Effector memory CD4-positive, alpha-beta T cell (primary cell): Measurements from ENCODE around the gene PNPT1.
A peak's percentile ranks its signal among the peaks of the same experiment; 100 is the strongest.

Source experiments
- DNase-seq, 3 donors: peaks; one replicate each; pipeline ENCODE4 v3.0.0-alpha.2; 2020
- H3K27ac ChIP-seq: 2 replicates; pipeline ENCODE4 v1.7.0; 2013; ENCODE audit warnings: mild to moderate bottlenecking, low read length, moderate library complexity; ENCODE audit not compliant: insufficient read depth, poor library complexity, severe bottlenecking
- H3K27me3 ChIP-seq: replicated peaks from 2 replicates; pipeline ENCODE4 v1.7.0; 2013; ENCODE audit warnings: mild to moderate bottlenecking, low read length; ENCODE audit not compliant: insufficient read depth, control insufficient read depth, poor library complexity, severe bottlenecking
- H3K36me3 ChIP-seq: 2 replicates; pipeline ENCODE4 v1.7.0; 2013; ENCODE audit warnings: mild to moderate bottlenecking, low read length, moderate library complexity; ENCODE audit not compliant: control insufficient read depth, insufficient read depth
- H3K4me1 ChIP-seq: 2 replicates; pipeline ENCODE4 v1.7.0; 2013; ENCODE audit warnings: low read length, mild to moderate bottlenecking; ENCODE audit not compliant: control insufficient read depth, insufficient read depth, poor library complexity, severe bottlenecking
- H3K4me3 ChIP-seq: 2 replicates; pipeline ENCODE4 v1.7.0; 2013; ENCODE audit warnings: low read length, low read depth, mild to moderate bottlenecking; ENCODE audit not compliant: insufficient read depth, poor library complexity, severe bottlenecking
- H3K9me3 ChIP-seq: 2 replicates; pipeline ENCODE4 v1.7.0; 2013; ENCODE audit warnings: mild to moderate bottlenecking, low read length, moderate library complexity; ENCODE audit not compliant: control insufficient read depth

PNPT1 gene

DNA sequence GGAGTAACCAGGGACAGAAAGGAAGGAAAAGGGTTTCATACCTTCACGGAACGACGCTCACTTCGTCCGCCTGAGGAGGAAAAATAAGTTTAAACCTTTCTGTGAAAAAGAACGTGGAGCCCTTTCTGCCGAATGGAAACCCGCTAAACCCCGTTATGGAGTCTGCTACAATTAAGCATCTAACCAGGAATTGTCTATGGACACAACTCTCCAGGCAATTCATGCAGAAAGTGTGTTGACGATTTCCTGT lies 75.7 kb downstream of the PNPT1 start:
- H3K27ac ChIP-seq = peak overlapping the region; percentile 98
- peaks cover 19% of the 10 kb centered on the region for H3K36me3 ChIP-seq
- no peaks in the 10 kb centered on the region for H3K27me3 ChIP-seq
- no peaks in the 10 kb centered on the region for H3K9me3 ChIP-seq
- peak overlapping the region; percentile 84 for H3K4me3 ChIP-seq
- peaks cover 23% of the 10 kb centered on the region for H3K4me1 ChIP-seq
- DNase-seq = no peak

DNA sequence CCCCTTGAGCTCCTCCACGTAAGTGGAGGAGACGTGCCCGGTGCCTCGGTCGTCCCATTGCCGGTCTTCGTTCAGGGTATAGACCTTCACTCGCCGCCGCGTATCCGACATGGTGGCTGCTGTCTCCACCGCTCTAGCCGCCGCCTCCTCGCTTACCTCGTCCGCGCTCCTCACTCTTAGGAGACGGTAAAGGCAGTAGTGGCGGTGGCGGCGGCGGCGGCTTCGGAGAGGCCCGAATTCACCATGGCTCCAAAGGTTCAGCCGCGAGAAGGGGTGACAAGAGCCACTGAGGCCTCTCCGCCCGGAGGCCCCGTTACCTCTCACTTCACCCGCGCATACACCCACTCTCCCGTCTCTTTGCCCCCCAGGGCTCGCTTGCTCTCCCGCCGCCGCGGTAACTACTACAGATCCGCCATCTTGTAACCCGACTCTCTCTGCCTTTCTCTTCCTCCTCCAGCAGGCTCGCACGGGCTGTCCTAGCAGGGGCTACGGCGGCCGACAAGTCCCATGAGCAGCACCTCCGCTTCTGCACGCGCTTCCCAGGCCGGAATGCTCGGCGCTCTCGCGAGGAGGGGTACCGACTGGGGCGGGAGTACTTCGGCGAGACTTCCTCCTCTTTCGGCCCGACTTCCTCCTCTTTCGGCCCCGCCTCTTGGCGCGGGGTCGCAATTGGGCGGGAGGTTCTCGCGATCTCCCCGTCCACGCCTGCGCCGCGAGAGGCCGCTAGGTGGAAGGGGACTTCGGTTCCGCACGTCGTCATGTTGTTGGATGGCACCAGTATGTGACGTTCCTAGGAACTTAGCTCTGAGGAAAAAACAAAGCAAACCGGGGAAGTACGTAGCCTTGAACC lies 76.2 kb downstream of the PNPT1 start, which contains the start of gene PPP4R3B:
TSS of gene PPP4R3B (minus strand) at position 448 of the 850 bp plus-strand sequence. CDS start at position 111, 337 bp downstream.
- Histone ChIP-seq H3K4me1 (peaks cover 23% of the 10 kb centered on the region), H3K9me3 (no peaks in the 10 kb centered on the region), H3K4me3 (peak within 1 kb of the TSS; percentile 96), H3K27ac (peak within 1 kb of the TSS; percentile 98), H3K27me3 (no peaks in the 10 kb centered on the region), H3K36me3 (peaks cover 19% of the 10 kb centered on the region)
- peak; percentile 97 to 99 (median 99) for DNase-seq

DNA sequence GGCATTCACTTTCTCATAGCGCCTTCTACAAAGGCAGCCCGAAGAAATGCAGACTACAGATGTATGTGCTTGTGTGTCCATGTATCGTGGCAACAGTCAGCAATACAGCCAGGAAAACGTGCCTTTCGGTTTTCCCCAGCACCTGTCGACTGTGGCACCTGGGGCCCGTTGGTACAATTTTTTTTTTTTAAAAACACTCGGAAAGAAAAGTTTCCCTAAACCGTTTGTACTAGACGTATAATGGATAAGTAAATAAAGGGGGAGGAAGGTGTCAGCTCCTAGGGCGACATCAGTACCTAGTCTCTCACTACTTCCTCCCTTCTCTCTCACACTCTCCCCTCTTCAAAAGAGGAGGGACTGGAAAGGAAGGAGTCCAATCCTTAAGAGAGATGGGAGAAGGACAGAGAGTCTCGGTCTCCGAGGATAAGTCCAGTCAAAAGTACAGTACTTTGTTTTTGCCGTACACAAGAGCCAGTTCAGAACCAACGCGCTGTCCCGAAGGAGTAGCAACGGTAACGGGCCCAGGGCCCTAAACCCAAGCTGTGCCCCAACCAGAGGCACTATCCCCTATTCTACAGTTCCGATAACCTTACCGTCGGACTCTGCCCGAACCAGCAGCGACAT lies 77.0 kb downstream of the PNPT1 start:
- Histone ChIP-seq H3K36me3 (peaks cover 26% of the 10 kb centered on the region), H3K9me3 (no peaks in the 10 kb centered on the region), H3K4me3 (peak overlapping the region; percentile 96), H3K4me1 (peaks cover 23% of the 10 kb centered on the region), H3K27me3 (no peaks in the 10 kb centered on the region), H3K27ac (peak overlapping the region; percentile 98)
- DNase-seq = peak; percentile 31 to 35 (median 33)

DNA sequence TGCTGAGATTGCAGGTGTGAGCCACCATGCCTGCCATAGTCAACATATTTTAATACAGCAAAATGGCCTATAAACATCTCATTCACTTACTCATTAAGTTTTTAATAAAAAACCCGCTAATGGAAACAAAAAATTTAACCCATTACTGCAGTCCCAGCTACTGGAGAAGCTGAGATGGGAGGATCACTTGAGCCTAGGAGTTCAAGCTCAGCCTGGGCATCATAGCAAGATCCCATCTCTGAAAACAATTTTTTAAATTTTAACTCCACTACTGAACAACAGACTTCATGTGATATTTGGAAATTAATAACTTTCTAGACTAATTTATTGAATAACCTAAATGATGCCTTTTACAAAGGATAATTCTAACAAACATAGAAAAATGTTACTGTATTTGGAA lies 81.6 kb downstream of the PNPT1 start:
- H3K27me3 ChIP-seq = no peaks in the 10 kb centered on the region
- H3K4me3 ChIP-seq = no peak overlapping the region
- no peaks in the 10 kb centered on the region for H3K9me3 ChIP-seq
- peaks cover 9% of the 10 kb centered on the region for H3K4me1 ChIP-seq
- H3K27ac ChIP-seq = no peak overlapping the region
- H3K36me3 ChIP-seq = peaks cover 23% of the 10 kb centered on the region
- no peak for DNase-seq

DNA sequence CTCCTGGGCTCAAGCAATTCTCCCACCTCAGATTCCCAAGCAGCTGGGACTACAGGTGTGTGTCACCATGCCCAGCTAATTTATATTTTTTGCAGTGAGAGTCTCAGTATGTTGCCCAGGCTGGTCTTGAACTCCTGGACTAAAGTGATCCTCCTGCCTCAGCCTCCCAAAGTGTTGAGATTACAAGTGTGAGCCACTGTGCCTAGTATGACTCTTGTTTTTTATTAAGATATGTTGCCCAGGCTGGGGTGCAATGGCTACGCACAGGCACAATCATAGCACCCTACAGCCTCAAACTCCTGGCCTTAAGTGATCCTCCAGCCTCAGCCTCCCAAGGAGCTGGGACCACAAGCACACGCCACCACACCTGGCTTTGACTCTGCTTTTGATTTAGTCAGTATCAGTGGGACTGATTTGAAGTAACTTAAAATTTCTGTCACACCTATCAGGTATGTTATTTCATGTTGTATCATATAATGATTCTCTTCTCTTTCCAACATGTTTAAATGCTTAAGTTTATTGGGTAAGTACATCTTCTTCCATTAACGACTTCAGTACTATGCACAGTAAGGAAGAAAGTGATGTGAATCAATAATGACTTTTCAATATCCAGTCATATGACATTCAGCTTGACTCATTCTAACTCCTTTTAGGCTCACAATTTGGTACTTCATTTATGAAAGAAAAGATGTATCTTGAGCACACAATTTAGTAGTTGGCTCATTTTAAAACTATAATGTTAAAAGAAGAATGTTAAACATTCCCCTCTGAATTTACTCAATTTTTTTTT lies 82.5 kb downstream of the PNPT1 start:
- no peak overlapping the region for H3K4me3 ChIP-seq
- no peak overlapping the region for H3K27ac ChIP-seq
- no peaks in the 10 kb centered on the region for H3K9me3 ChIP-seq
- H3K27me3 ChIP-seq = no peaks in the 10 kb centered on the region
- H3K4me1 ChIP-seq = peaks cover 8% of the 10 kb centered on the region
- peaks cover 23% of the 10 kb centered on the region for H3K36me3 ChIP-seq
- no peak for DNase-seq

DNA sequence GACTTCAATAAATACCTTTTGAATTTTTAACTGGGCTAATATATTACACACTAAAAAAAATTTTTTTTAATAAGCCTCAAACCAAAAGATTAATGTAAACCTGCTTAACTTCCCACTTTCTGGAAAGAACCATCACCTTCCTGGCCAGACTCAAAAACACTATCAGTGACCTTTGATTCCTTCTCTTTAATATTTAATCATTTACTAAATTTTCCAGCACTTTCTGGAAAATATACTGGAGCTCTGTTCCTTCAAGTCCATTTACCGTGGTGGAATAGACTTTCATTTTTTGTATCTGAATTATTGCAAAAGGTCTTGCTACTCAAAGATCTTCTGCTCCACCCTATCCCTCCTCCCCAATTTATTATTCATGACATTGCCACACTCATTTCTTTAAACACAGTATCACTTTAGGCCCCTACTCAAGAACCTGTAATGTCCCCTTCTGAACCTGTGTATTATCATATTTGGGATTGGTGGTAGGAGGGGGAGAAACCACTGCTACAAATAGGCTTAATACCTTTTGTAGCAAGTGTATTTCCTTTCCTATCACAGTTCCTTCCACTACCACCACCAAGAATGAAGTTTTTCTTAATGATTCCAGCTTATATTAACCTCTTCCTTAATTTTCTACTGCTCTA lies 83.6 kb downstream of the PNPT1 start:
- Histone ChIP-seq H3K4me1 (peaks cover 3% of the 10 kb centered on the region), H3K9me3 (no peaks in the 10 kb centered on the region), H3K27me3 (no peaks in the 10 kb centered on the region), H3K36me3 (peaks cover 23% of the 10 kb centered on the region), H3K4me3 (no peak overlapping the region), H3K27ac (no peak overlapping the region)
- no peak for DNase-seq

DNA sequence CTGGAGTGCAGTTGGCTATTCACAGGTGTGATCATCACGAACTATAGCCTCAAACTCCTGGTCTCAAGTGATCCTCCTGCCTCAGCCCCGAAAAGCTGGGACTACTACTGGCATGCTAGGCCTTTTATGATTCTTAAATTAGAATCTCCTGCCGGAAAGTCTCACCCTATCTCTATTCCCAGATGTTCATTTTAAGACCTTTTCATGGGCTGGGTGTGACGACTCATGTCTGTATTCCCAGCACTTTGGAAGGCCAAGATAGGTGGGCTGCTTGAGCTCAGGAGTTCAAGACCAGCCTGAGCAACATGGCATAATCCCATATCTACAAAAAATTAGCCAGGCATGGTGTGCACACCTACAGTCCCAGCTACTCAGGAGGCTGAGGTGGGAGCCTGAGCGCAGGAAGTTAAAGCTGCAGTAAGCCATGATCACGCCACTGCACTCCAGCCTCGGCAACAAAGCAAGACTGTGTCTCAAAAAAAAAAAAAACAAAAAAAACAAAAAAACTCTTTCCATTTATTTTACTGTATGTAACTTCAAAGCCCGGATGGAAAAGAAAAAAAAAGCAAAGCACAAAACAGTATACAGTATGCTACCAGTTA lies 84.3 kb downstream of the PNPT1 start:
- no peak for DNase-seq
- H3K27me3 ChIP-seq = no peaks in the 10 kb centered on the region
- peaks cover 8% of the 10 kb centered on the region for H3K4me1 ChIP-seq
- H3K36me3 ChIP-seq = peaks cover 18% of the 10 kb centered on the region
- H3K4me3 ChIP-seq = no peak overlapping the region
- no peak overlapping the region for H3K27ac ChIP-seq
- H3K9me3 ChIP-seq = no peaks in the 10 kb centered on the region

DNA sequence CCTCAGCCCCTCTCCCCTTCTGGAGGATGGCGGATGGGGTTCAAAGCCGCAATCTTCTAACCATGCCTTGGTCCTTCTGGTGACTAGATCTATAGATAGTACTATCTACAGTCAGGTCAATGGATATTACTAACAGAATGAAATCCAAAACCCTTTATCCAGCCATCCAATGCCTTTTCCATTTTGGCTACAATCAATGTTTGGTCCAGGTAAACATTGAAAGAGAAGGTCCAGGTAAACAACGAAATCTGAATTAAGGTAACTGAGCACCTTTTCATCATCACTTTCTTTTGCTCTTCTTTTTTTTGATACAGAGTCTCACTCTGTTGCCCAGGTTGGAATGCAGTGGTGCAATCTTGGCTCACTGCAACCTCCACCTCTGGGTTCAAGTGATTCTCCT lies 85.9 kb downstream of the PNPT1 start:
- H3K9me3 ChIP-seq = no peaks in the 10 kb centered on the region
- no peak overlapping the region for H3K27ac ChIP-seq
- H3K27me3 ChIP-seq = no peaks in the 10 kb centered on the region
- no peak overlapping the region for H3K4me3 ChIP-seq
- no peak for DNase-seq
- peaks cover 8% of the 10 kb centered on the region for H3K4me1 ChIP-seq
- H3K36me3 ChIP-seq = peaks cover 23% of the 10 kb centered on the region

DNA sequence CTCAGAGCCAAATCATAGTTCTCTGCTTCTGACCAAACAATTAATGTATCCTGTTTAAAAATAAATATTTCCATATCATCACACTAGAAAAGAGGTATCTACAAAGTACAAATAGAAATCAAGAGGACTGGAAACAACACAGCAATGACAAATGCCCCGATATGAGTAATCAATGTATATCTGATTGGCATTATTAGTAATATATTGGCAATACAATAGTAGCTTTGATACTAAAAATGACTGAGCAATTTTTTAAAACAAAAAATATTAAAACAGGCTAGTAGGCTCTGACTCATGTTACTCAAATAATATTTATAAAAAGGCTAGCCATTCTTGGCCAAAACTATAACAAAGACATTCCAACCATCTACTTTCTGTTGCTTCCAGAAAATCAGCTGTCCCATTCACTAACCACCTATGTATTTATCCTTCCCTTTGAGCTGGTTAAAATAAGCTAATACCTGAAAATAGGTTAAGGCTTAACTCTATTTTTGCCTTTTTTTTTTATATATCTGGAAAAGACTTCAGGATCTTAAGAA lies 89.5 kb downstream of the PNPT1 start:
- Histone ChIP-seq H3K9me3 (no peaks in the 10 kb centered on the region), H3K27me3 (no peaks in the 10 kb centered on the region), H3K27ac (no peak overlapping the region), H3K4me3 (no peak overlapping the region), H3K36me3 (peaks cover 15% of the 10 kb centered on the region), H3K4me1 (peaks cover 8% of the 10 kb centered on the region)
- no peak for DNase-seq
